Trophoblast cell (in vitro differentiated cells and primary cell): ENCODE results near the gene APP.

Experiments used
- DNase-seq, 2 donors: peaks; one replicate each; pipeline ENCODE4 v3.0.0-alpha.2; 2016
- H2AFZ ChIP-seq: 2 replicates; pipeline ENCODE4 v1.6.1; 2013; ENCODE audit warnings: low read length, moderate library complexity, mild to moderate bottlenecking; ENCODE audit not compliant: insufficient read depth, poor library complexity
- H2AK5ac ChIP-seq: 2 replicates; pipeline ENCODE4 v1.6.1; 2013; ENCODE audit warnings: mild to moderate bottlenecking, low read length
- H2BK120ac ChIP-seq: 2 replicates; pipeline ENCODE4 v1.6.1; 2013; ENCODE audit warnings: low read length, mild to moderate bottlenecking, moderate library complexity; ENCODE audit not compliant: insufficient read depth, poor library complexity
- H2BK12ac ChIP-seq: 2 replicates; pipeline ENCODE4 v1.6.1; 2013; ENCODE audit warnings: mild to moderate bottlenecking, low read length, moderate library complexity
- H2BK5ac ChIP-seq: 2 replicates; pipeline ENCODE4 v1.6.1; 2013; ENCODE audit warnings: low read length, low read depth, moderate library complexity, mild to moderate bottlenecking; ENCODE audit not compliant: poor library complexity
- H3K14ac ChIP-seq: 2 replicates; pipeline ENCODE4 v1.6.1; 2013; ENCODE audit warnings: mild to moderate bottlenecking, low read length
- H3K18ac ChIP-seq: 2 replicates; pipeline ENCODE4 v1.6.1; 2013; ENCODE audit warnings: mild to moderate bottlenecking, low read length
- H3K23ac ChIP-seq: 2 replicates; pipeline ENCODE4 v1.6.1; 2013; ENCODE audit warnings: low read length
- H3K27ac ChIP-seq: 2 replicates; pipeline ENCODE4 v1.5.1; 2013; ENCODE audit warnings: low read depth, mild to moderate bottlenecking, inconsistent platforms, low read length, moderate library complexity
- H3K27me3 ChIP-seq: 2 replicates; pipeline ENCODE4 v1.6.1; 2013; ENCODE audit warnings: inconsistent platforms, mild to moderate bottlenecking, low read length, moderate library complexity; ENCODE audit not compliant: insufficient read depth
- H3K36me3 ChIP-seq, 2 experiments: 1 replicate in 1 of 2; 2 replicates in 1 of 2; pipeline ENCODE4 v1.6.1; 2013; ENCODE audit warnings: low read length in 2 of 2, mild to moderate bottlenecking in 2 of 2, moderate library complexity in 1 of 2; ENCODE audit not compliant: insufficient read depth in 2 of 2, control insufficient read depth in 1 of 2
- H3K4ac ChIP-seq: 2 replicates; pipeline ENCODE4 v1.6.1; 2013; ENCODE audit warnings: low read depth, mild to moderate bottlenecking, low read length, moderate library complexity
- H3K4me1 ChIP-seq, 2 experiments: 1 replicate in 1 of 2; 2 replicates in 1 of 2; pipeline ENCODE4 v1.6.1; 2013; ENCODE audit warnings: low read length in 2 of 2, mild to moderate bottlenecking in 2 of 2, moderate library complexity in 1 of 2; ENCODE audit not compliant: insufficient read depth in 2 of 2, control insufficient read depth in 1 of 2
- H3K4me2 ChIP-seq: 2 replicates; pipeline ENCODE4 v1.6.1; 2013; ENCODE audit warnings: inconsistent platforms, mild to moderate bottlenecking, low read length, moderate library complexity
- H3K4me3 ChIP-seq: 2 replicates; pipeline ENCODE4 v1.5.1; 2013; ENCODE audit warnings: mild to moderate bottlenecking, low read depth, low read length, inconsistent platforms
- H3K79me1 ChIP-seq: one replicate; pipeline ENCODE4 v1.6.1; 2013; ENCODE audit warnings: low read length
- H3K79me2 ChIP-seq: 2 replicates; pipeline ENCODE4 v1.6.1; 2013; ENCODE audit warnings: low read length, mild to moderate bottlenecking; ENCODE audit not compliant: control insufficient read depth, insufficient read depth, poor library complexity
- H3K9ac ChIP-seq: 2 replicates; pipeline ENCODE4 v1.6.1; 2013; ENCODE audit warnings: mild to moderate bottlenecking, low read length
- H3K9me3 ChIP-seq: 2 replicates; pipeline ENCODE4 v1.6.1; 2013; ENCODE audit warnings: low read depth, mild to moderate bottlenecking, control low read depth, inconsistent platforms, low read length; ENCODE audit not compliant: insufficient read depth
- H4K12ac ChIP-seq: 2 replicates; pipeline ENCODE4 v1.6.1; 2013; ENCODE audit warnings: low read depth, mild to moderate bottlenecking, low read length, moderate library complexity
- H4K8ac ChIP-seq: 2 replicates; pipeline ENCODE4 v1.6.1; 2013; ENCODE audit warnings: low read depth, mild to moderate bottlenecking, low read length, moderate library complexity
- H4K91ac ChIP-seq: one replicate; pipeline ENCODE4 v1.6.1; 2013; ENCODE audit warnings: low read depth, mild to moderate bottlenecking, low read length, moderate library complexity
- WGBS: extraction: QIAGEN DNeasy Blood & Tissue Kit; methylation state at CpG from one replicate; pipeline ENCODE4 v1.1.7; 2013; ENCODE audit warnings: missing lambda C conversion rate; ENCODE audit not compliant: insufficient read length, insufficient coverage; ENCODE audit errors: extremely low coverage; 5-methylcytosine and 5-hydroxymethylcytosine counted together

Gene APP

DNA sequence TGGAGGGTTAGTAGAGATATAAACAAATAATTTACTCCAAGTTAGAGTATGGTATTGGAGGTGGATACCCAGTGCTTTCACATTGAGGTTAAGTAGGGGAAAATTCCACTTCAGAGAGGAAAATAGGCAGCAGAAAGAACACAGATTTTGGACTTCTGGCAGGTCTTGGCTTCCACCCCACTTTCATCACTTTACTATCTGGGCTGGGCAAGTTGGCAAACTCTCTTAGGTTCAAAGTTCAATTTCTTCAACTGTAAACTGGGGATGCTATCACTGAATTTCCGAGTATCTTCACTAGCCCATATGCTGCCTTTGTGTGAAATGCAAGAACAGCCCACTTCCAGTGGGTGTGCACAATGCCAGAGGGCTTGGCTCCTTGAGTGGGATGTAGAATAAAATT is 220.9 kb downstream of the APP start:
- no peak overlapping the region for H4K12ac ChIP-seq
- H3K14ac ChIP-seq, result no peak overlapping the region
- no peak overlapping the region for H3K4me2 ChIP-seq
- no peak overlapping the region for H3K9ac ChIP-seq
- no peak overlapping the region for H2AK5ac ChIP-seq
- no peaks in the 10 kb centered on the region for H3K79me1 ChIP-seq
- H2BK120ac ChIP-seq, result no peak overlapping the region
- no peaks in the 10 kb centered on the region for H3K4me1 ChIP-seq
- peaks cover 2 to 13% of the 10 kb centered on the region in 2 experiments for H3K36me3 ChIP-seq
- no peak overlapping the region for H3K4ac ChIP-seq
- DNase-seq, result no peak
- H3K18ac ChIP-seq, result no peak overlapping the region
- H2AFZ ChIP-seq, result no peak overlapping the region
- H3K23ac ChIP-seq, result no peak overlapping the region
- peaks cover 2% of the 10 kb centered on the region for H3K9me3 ChIP-seq
- H2BK5ac ChIP-seq, result no peak overlapping the region
- no peak overlapping the region for H3K4me3 ChIP-seq
- no peak overlapping the region for H4K8ac ChIP-seq
- H3K27me3 ChIP-seq, result no peaks in the 10 kb centered on the region
- H3K79me2 ChIP-seq, result no peaks in the 10 kb centered on the region
- H2BK12ac ChIP-seq, result no peak overlapping the region
- no peak overlapping the region for H3K27ac ChIP-seq
- no peak overlapping the region for H4K91ac ChIP-seq
- whole genome bisulfite sequencing, result no CpG with 5 or more reads among the region's 1 CpG

DNA sequence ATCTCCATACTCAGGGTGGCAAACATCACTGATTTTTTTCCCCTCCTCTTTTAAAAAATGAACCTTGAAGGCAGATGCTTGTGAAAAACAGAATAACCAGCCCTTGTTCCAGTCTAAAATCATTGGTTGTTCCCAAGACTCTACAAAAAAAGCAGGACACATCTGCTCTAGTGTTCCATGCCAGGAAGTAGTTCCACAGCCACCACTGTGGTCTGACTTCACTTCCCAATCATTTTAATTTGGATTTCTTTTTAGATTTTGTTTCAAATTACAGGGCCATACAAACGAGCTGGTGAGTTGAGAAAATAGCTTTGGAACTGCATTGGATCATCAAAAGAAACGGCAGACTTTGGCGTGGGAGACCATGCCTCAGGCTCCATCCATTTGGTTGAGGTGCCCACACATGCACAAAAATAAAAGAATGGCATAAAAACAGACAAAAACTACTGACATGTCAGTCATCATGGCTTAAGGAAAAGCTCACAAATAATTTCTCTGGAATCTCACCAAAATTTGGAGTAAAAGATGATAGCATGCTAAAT is 225.8 kb downstream of the APP start:
- Histone ChIP-seq H2BK120ac (no peak overlapping the region), H3K23ac (no peak overlapping the region)

DNA sequence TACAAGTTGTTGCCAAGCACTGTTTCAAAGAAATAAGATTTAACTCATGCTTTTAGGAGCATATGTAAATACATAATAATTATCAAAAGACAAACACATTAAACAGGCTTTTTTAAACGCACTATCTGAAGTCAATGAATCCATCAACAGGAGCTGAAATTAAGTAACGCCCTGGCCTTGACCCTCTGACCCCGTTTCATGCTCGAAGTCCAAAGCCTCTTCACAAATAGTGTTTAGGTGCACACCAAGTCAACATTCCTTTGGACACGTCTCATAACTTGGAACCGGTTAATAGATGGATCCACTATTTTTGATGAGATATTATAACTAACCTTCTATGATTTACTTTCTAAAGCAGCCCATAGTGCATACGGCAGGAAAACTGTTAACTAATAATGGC is 226.5 kb downstream of the APP start:
- no peak for DNase-seq
- H3K14ac ChIP-seq, result no peak overlapping the region
- no peak overlapping the region for H3K4me2 ChIP-seq
- H3K27ac ChIP-seq, result no peak overlapping the region
- no peak overlapping the region for H2BK5ac ChIP-seq
- H3K18ac ChIP-seq, result no peak overlapping the region
- no peak overlapping the region for H2AFZ ChIP-seq
- no peak overlapping the region for H3K23ac ChIP-seq
- peaks cover 2% of the 10 kb centered on the region for H3K9me3 ChIP-seq
- H4K91ac ChIP-seq, result no peak overlapping the region
- no peak overlapping the region for H4K8ac ChIP-seq
- H3K9ac ChIP-seq, result no peak overlapping the region
- WGBS, result no CpG with 5 or more reads among the region's 7 CpGs
- no peaks in the 10 kb centered on the region for H3K79me1 ChIP-seq
- H2BK120ac ChIP-seq, result no peak overlapping the region
- no peak overlapping the region for H3K4me3 ChIP-seq
- H3K4me1 ChIP-seq, result no peaks in the 10 kb centered on the region
- H2BK12ac ChIP-seq, result no peak overlapping the region
- no peak overlapping the region for H2AK5ac ChIP-seq
- H3K36me3 ChIP-seq, result peaks cover 0 to 3% of the 10 kb centered on the region in 2 experiments
- no peak overlapping the region for H4K12ac ChIP-seq
- H3K27me3 ChIP-seq, result no peaks in the 10 kb centered on the region
- no peaks in the 10 kb centered on the region for H3K79me2 ChIP-seq
- no peak overlapping the region for H3K4ac ChIP-seq

More for the DNA sequence above, 225.8 kb downstream of the APP start:
- WGBS, result no CpG with 5 or more reads among the region's 3 CpGs
- H3K18ac ChIP-seq, result no peak overlapping the region
- H3K79me2 ChIP-seq, result no peaks in the 10 kb centered on the region
- no peak overlapping the region for H3K9ac ChIP-seq
- no peak overlapping the region for H2AFZ ChIP-seq
- no peak overlapping the region for H3K14ac ChIP-seq
- no peak overlapping the region for H4K91ac ChIP-seq
- peaks cover 0 to 3% of the 10 kb centered on the region in 2 experiments for H3K36me3 ChIP-seq
- DNase-seq, result no peak
- H3K4me2 ChIP-seq, result no peak overlapping the region
- no peak overlapping the region for H2BK5ac ChIP-seq
- peaks cover 2% of the 10 kb centered on the region for H3K9me3 ChIP-seq
- no peaks in the 10 kb centered on the region for H3K27me3 ChIP-seq
- H3K4me3 ChIP-seq, result no peak overlapping the region
- no peak overlapping the region for H3K4ac ChIP-seq
- H4K12ac ChIP-seq, result no peak overlapping the region
- no peaks in the 10 kb centered on the region for H3K79me1 ChIP-seq
- H3K27ac ChIP-seq, result no peak overlapping the region
- H2AK5ac ChIP-seq, result no peak overlapping the region
- no peak overlapping the region for H2BK12ac ChIP-seq
- H3K4me1 ChIP-seq, result no peaks in the 10 kb centered on the region
- no peak overlapping the region for H4K8ac ChIP-seq

DNA sequence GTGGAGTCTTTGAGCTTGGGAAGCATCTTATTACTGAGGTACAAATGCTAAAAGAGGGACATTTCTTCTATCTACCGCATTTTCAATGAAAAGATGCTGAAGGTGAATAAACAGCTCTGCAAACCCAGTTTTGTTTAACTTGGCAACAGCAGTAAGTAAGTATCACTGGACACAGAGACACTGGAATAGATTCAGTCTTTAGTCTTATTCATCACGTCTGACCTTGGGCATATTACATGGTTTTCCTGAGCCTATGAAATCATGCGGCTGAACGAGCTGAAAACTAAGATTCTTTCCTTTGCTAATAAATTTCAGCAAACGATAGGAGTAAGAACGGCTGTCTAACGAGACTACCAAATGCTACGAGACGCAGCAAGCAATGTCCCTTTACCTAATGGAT is 228.4 kb downstream of the APP start:
- Histone ChIP-seq H3K4me3 (no peak overlapping the region), H4K8ac (no peak overlapping the region), H3K27me3 (no peaks in the 10 kb centered on the region), H3K14ac (no peak overlapping the region), H3K36me3 (peaks cover 0 to 3% of the 10 kb centered on the region in 2 experiments), H2BK120ac (no peak overlapping the region), H3K9me3 (peaks cover 2% of the 10 kb centered on the region), H3K18ac (no peak overlapping the region), H3K9ac (no peak overlapping the region), H3K27ac (no peak overlapping the region), H3K79me1 (no peaks in the 10 kb centered on the region), H4K12ac (no peak overlapping the region), H2BK12ac (no peak overlapping the region), H3K4me1 (no peaks in the 10 kb centered on the region), H2BK5ac (no peak overlapping the region), H4K91ac (no peak overlapping the region), H2AFZ (no peak overlapping the region), H3K79me2 (no peaks in the 10 kb centered on the region), H3K4ac (no peak overlapping the region), H3K23ac (no peak overlapping the region), H3K4me2 (no peak overlapping the region), H2AK5ac (no peak overlapping the region)
- no CpG with 5 or more reads among the region's 9 CpGs for WGBS
- DNase-seq, result no peak
